RWPE1 (cell line): ENCODE measurements around the gene SDK2.
A peak's percentile ranks its signal among the peaks of the same experiment; 100 is the strongest.

Source experiments
- CTCF ChIA-PET: fragments of 350-600 bp; sonication (Branson Sonifier 250); formaldehyde crosslinking; extraction: SDS; loops from one replicate; lab custom pipeline; 2021; lab: Yijun Ruan, JAX
- POLR2A ChIA-PET: fragments of 400-600 bp; formaldehyde crosslinking; extraction: SDS; loops from one replicate; lab custom pipeline; 2020; ENCODE audit warnings: antibody characterized with exemption; ENCODE audit not compliant: low non-redundant PET; lab: Yijun Ruan, JAX
- DNase-seq: peaks from one replicate; pipeline ENCODE4 v3.0.0; 2012; ENCODE audit warnings: low spot score
- H3K27ac ChIP-seq: fragments of 450-650 bp; 2 replicates; pipeline ENCODE4 v1.5.1; 2017
- TF ChIP-seq, protein P1 (sequence below): fragments of 450-650 bp; conservative IDR thresholded peaks from 2 replicates; pipeline ENCODE4 v1.5.1; 2017; ENCODE audit warnings: low read depth, mild to moderate bottlenecking

SDK2 gene

DNA sequence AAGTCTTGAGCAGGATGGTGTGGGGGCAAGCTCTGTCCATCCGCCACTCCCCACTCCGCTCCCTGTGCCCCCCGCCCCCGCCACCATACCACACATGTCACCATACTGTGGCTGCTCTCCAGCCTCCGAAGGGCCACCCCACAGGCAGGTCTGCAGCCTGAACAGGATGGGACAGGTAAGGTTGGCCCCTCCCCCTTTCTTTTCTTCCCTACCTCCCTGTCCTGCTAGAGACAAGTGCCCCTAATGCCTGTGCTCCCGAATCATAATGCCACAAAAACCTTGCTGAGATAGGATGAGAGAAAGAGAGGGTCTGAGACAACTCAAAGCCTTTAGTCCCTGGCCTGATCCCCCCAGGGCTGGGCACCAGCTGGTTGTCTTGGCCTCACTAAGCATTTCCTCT is 84.7 kb downstream of the SDK2 start:
- CTCF ChIA-PET, result no interaction called here

DNA sequence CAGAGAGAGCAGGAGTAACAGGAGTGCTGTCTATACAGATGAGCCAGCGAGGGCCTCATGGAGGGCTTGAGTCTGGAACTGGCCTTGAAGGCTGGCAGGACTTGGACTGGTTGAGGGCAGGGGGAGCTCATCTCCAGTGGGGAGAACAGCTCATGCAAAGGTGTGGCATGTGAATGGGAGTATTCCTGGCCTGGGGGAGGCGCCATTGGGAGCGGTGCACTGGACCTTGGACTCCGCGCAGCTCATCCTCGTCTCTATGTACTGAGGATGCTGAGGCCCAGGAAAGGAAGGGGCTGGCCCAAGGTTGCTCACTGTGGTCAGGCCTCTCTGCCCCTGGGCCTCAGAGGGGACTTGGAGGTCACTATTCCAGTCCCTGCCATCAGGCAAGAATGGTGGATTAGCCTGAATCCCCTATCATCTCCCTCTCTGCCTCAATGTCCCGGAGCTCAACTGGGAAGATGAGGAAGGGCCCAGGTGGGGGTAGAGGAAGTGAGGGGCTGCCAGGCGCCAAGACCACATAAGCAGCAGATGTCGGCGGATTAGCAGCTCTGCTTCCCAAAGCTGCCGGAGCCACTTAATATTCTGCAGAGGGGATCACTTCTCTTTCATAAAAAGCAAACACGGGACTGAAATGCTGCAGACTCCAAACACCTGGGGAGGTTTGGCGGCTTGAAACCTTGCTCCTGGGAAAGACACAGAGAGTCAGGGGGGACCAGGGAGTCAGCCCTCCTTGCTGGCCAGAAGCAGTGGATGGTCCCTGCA is 88.9 kb downstream of the SDK2 start:
- ChIA-PET CTCF (no interaction called here), POLR2A (no interaction called here)
- DNase-seq, result no peak
- TF ChIP-seq, protein P1, sequence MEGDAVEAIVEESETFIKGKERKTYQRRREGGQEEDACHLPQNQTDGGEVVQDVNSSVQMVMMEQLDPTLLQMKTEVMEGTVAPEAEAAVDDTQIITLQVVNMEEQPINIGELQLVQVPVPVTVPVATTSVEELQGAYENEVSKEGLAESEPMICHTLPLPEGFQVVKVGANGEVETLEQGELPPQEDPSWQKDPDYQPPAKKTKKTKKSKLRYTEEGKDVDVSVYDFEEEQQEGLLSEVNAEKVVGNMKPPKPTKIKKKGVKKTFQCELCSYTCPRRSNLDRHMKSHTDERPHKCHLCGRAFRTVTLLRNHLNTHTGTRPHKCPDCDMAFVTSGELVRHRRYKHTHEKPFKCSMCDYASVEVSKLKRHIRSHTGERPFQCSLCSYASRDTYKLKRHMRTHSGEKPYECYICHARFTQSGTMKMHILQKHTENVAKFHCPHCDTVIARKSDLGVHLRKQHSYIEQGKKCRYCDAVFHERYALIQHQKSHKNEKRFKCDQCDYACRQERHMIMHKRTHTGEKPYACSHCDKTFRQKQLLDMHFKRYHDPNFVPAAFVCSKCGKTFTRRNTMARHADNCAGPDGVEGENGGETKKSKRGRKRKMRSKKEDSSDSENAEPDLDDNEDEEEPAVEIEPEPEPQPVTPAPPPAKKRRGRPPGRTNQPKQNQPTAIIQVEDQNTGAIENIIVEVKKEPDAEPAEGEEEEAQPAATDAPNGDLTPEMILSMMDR, result no peak
- no peak overlapping the region for H3K27ac ChIP-seq

More for the DNA sequence above, 84.7 kb downstream of the SDK2 start:
- no peak for DNase-seq
- POLR2A ChIA-PET, result no interaction called here
- TF ChIP-seq, protein P1, result no peak
- no peak overlapping the region for H3K27ac ChIP-seq

DNA sequence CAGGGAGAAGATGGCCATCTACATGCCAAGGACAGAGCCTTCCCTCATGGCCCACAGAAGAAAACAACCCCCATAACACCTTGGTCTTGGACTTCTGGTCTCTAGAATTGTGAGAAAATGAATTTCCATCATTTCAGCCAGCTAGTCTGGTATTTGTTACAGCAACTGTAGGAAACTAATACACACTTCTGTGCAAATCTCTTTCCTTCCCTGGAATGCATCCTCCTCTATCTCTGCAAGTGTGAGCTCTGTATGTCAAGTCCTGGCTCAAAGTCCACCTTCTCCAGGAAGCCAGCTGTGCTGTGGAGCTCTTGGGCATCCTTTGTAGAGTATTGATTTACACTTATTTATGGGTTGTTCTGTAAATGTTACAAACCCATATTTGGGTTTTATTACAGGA is 89.7 kb downstream of the SDK2 start:
- no peak for DNase-seq
- TF ChIP-seq, protein P1, result no peak
- CTCF ChIA-PET, result interaction anchor here (0.6 kb wide), 1 partner anchor 86 kb away, joined by 3 read pairs; no protein-coding TSS in a partner anchor
- no peak overlapping the region for H3K27ac ChIP-seq
- POLR2A ChIA-PET, result no interaction called here

DNA sequence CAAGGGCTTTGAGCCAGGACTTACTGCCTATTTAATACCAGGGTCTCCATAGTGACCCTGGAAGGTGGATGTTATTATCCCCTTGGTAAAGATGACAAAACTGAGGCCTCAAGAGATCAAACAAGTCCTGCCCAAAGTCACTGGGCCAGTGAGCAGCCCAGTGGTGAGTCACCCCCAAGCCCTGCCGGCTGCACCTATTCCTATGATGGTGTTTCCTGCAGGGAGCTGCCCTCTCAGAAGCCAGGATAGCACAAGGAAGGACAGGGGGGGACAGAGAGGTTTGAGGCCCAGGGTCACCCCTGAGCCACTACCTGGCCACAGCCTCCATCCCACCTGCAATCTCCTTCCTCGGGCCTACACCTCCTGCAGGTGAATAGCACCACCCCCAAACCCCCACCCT is 90.9 kb downstream of the SDK2 start:
- ChIA-PET CTCF (interaction anchor here (0.7 kb wide), 1 partner anchor 77 kb away, joined by 4 read pairs; no protein-coding TSS in a partner anchor), POLR2A (no interaction called here)

DNA sequence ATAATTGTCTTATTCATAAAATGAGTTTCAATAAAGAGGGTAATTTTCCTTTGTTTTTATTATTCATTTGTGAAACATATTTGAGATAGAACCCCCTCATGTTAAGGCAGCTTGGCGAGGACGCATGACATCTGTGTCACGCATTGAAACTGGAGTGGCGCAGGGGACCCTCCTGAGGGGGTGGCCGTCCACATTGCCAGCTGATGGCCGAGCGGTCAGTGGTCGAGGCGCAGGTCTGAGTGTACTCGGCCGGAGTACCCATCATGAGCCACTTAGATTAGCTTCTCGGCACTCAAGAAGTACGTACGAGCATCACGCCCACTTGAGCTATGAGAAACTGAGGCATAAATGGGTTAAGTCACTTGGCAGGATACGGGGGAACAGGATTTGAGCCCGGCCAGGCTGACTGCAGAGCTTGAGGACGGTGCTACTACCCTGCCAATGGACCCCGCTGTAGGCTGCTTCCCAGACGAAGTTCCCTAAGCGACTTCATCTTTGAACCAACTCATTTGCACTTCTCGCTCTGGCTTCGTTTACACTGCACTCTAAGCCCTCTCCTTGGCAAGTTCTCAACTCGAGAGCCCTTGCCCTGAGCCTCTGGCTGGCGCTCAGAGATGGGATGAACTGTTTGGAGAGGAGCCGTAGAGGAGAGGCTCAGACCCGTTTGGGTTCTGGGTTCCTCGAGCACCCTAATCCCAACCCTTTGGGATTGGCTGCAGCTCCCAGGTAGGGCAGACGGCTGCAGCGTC is 91.8 kb downstream of the SDK2 start:
- TF ChIP-seq, protein P1, result no peak
- CTCF ChIA-PET, result no interaction called here
- H3K27ac ChIP-seq, result no peak overlapping the region
- no peak for DNase-seq
- POLR2A ChIA-PET, result no interaction called here

More for the DNA sequence above, 90.9 kb downstream of the SDK2 start:
- TF ChIP-seq, protein P1, result no peak
- no peak overlapping the region for H3K27ac ChIP-seq
- peak; percentile 9 for DNase-seq

DNA sequence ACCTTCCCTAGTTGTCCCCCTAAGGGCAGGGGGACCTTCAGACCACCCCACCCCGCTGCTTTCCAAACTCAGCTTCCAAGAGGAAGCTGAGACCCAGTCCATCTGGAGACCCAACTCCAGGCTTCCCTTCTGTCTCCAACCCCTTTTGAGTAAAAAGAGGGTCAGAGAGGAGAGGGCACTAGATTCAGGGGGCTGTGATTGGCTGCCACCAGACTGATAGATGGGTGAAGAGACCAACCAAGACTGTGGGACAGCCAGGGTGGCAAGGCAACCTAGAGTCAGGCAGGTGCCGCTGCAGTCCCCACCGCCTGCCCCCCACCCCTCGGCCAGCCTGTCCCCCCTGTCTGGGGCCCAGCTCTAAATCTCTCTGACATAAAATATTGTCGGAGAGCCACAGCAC is 92.5 kb downstream of the SDK2 start:
- CTCF ChIA-PET, result no interaction called here

More for the DNA sequence above, 92.5 kb downstream of the SDK2 start:
- no peak overlapping the region for H3K27ac ChIP-seq
- DNase-seq, result no peak
- POLR2A ChIA-PET, result no interaction called here
- TF ChIP-seq, protein P1, result no peak
